GM21723 (cell line): ENCODE measurements around the gene UCKL1.
"Not testable (repeated sequence)": the region's sequence is repeated elsewhere in the genome, so short reads cannot be mapped to it uniquely, and the experiment has no call there.

ENCODE experiments used
- ATAC-seq: cut with Tn5 transposase; IDR thresholded peaks from one replicate; pipeline ENCODE4 v1.9.1; 2021; ENCODE audit warnings: mild to moderate bottlenecking, moderate library complexity; ENCODE audit not compliant: unreplicated experiment

Gene UCKL1

GRCh38 chr20:63960654-63961621, 4.7 kb upstream of the UCKL1 start:
- ATAC-seq: not testable (repeated sequence)

GRCh38 chr20:63959699-63960075, 3.5 kb upstream of the UCKL1 start:
- no peak for ATAC-seq

GRCh38 chr20:63958964-63959698, 2.9 kb upstream of the UCKL1 start:
- no peak for ATAC-seq

DNA sequence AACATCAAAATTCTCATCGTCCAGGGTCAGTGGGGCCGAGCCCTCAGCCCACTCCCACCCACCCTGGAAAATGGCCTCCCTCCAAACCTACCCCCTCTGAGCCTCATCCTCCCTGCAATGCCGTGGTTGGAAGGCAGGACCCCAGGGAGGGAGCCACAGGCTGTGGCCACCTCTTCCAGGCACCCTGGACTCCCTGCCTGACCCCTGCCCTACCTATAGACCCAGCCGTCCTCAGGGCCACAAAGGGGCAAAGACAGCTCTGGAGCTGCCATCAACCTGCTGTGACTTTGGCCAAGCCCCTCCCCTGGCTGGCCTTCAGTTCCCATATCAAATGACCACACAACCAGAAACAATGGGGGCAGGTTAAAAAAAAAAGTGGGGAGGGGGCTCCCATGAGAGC, 2.3 kb upstream of the UCKL1 start:
- no peak for ATAC-seq

DNA sequence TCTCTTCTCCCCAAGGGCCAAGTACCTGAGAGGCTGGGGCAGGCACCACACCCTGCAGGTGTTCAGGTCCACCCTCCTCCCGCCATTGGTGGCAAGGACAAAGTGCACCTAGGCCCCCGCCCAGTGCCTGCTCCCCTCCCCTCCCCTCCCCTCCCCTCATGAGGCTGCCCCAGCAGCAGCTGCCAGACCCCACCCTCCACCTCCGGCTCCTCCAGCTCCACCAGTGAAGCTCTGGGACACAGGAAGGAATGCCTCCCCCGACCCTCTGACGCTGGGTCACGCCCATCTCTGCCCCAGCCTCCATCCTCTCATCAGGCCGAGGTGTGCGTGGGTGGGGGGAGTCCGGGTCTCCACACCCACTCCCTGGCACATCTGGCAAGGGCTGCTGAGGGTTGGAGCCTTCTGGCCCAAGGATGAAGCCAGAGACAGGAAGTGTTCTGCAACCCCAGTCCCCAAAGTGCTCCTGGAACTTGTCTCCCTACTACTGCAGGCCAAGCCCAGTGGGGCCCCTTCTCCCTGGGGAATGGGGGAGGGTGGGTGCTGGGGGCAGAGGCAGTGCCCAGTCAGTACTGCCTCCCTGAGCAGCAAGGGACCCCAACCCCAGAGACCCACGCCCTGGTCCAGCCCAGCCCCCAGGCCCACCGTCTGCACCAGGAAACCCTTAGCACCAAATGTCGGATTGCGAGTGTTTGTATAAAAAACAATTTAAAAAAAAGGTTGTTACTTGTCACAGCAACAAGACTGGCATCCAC, 1.6 kb upstream of the UCKL1 start:
- no peak for ATAC-seq

- ATAC-seq: no peak
Measured at GRCh38 chr20:63957004-63957689, 931 bp upstream of the UCKL1 start.

DNA sequence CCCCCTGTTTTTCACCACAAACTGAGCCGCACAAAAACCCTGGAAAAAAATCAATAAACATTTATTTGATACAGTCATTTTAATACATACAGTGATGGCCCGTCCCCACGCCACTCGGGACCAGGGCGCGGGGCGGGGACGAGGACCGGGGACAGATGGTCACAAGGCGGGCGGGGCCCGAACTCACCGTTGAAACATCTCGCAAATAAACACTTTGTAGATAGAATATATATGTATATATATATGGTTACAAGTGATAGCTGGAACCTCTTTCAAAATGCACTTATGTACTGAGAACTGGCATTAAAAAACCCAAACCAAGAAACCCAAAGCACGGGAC, 418 bp upstream of the UCKL1 start:
- peak; percentile 11 for ATAC-seq

DNA sequence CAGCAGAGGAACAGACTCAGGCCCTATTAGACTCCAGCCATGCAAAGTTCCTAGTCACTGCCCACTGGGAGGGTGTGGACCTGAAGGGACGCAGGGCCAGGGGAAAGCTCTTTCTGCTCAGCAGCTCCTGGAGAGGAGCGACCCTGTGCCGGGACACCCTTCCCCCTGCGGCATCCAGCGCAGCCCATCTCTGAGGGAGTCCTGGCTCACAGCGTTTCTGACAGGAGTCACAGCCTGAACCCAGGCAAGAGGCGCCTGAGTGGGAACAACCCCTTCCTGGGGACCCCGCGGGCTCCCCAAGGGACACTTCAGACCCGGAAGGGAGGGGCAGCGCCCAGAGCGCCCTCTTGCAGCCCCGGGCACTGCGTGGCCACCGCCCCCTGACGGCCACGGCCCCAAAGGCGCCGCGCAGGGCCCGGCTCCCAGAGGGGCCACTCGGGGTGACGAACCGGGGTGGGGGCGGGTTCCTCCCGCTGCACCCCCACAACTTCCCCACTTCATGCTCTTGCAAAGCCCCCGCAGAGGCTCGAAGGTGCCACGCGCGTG, 862 bp downstream of the UCKL1 start:
- peak; percentile 39 for ATAC-seq

DNA sequence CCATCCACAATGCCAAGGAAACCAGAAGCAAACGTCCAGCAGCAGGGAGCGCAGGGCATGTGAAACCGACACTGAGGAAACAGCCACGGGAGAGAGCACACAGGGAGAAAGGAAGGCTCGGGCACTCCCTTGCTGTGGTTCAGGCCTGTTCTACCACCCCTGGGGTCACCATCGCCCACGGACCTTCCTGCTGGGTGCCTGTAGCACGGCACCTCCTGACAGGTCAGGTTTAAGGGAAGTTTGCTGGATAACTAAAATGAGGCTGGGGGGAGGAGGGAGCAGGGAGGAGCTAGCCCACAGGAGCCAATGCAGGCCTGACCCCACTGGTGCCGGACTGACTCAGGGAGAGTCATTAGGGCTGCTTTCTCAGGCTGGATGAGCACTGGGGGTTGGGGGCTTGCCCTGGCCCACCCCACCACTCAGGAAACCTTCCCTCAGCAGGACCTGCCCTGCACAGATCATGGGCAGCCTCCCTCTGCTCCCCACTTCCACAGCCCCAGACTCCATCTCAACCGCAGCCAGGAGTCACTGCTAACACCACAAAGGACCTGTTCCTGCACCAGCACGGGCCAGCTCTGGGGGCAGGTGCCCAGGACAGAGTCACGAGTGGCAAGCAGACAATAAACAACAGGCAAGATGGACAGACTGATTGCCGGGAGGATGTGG, 2.3 kb downstream of the UCKL1 start:
- no peak for ATAC-seq

DNA sequence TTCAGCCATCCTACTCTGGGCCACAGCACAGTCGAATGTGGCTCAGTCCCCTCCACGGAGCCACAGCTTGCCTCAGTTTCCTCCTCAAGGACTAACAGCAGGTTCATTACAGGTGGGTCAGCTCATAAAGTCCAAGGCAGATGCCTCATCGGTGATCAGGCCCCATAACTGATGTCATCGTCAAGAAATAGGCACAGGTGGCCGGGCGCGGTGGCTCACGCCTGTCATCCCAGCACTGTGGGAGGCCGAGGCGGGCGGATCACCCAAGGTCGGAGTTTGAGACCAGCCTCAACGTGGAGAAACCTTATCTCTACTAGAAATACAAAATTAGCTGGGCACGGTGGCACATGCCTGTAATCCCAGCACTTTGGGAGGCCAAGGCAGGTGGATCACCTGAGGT, 3.4 kb downstream of the UCKL1 start:
- no peak for ATAC-seq

- no peak for ATAC-seq
Measured at GRCh38 chr20:63952210-63952535, 4.0 kb downstream of the UCKL1 start.

DNA sequence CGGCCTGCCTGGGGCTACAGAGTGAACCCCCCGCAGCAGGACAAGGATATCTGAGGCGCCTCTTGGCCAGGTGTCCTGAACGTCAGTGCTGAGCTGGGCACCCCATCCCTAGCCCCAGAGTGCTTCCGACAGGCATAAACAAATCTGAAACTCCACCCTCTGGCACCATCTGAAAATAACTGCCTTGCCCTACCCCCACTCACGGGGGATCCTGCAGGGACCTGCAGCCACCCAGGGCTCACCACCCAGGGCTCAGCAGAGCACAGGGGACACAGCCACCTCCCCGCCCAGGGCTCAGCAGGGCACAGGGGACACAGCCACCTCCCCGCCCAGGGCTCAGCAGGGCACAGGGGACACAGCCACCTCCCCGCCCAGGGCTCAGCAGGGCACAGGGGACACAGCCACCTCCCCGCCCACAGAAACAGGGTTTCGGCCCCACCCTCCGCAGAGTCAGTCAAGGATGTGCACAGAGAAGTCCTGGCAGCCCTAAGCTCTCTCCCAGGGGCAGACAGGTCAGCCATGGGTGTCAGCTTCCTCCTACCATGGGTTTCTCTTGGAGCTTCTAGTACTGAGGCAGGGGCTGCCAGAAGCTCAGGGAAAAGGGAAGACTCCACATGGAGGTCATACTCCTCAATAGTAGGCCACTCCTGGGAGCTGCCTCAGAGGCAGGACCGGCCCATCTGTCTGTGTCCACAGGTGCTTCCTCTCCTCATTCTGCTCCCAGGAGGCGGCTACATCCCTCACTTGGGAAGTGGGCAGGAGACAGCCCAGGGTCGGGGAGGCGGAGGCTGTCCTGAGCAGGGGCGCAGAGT, 4.6 kb downstream of the UCKL1 start:
- no peak for ATAC-seq

- ATAC-seq: no peak
Measured at GRCh38 chr20:63950701-63951397, 5.4 kb downstream of the UCKL1 start.

DNA sequence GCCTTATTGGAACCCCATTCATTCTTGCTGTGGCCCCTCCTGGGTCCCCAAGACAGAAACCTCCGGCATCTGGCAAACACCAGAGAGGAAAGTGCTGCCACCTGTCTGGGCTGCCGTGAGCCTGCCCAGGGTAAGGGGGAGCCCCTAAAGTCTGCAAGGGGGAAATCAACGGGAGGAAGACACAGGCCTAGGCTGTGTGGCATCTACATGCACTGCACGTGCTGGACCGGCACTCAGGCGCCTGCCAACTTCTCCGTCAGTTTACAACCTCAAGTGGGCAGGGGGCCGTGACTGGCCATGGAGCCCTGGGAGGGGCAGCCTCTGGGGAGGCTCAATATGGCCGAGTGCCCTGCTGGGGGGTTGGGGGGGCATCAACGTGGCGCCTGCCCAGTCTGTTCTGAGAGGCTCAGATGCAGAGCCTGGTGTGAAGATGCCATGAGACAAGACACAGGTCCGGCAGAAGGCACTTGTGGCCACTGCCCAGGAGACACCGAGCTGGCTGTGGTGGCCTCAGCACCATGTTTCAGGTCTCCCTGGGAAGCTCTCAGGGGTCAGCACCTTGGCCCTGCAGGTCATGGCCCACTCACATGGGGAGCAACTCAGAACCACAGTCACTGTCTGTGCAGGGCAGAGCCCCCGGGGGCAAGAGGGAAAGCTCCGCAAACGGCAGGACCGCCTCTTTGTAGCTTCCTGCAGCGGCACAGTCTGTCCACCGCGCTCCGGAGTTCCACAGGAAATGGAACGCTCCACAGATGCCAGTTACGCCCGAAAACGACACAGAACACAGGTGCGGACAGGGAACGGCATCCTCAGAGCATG, 8.4 kb downstream of the UCKL1 start:
- ATAC-seq: no peak

- ATAC-seq: no peak
Measured at GRCh38 chr20:63946986-63947637, 9.1 kb downstream of the UCKL1 start.

- no peak for ATAC-seq
Measured at GRCh38 chr20:63945921-63946920, 10.0 kb downstream of the UCKL1 start.
